CD4-positive, alpha-beta T cell treated with Interleukin-12 subunit alpha and Interleukin-12 subunit beta, for 1 hour (primary cell): ENCODE data around the gene SLC25A53.
"Not testable (repeated sequence)": the region's sequence is repeated elsewhere in the genome, so short reads cannot be mapped to it uniquely, and the experiment has no call there.

Source experiments
- DNase-seq: peaks from one replicate; pipeline ENCODE4 v3.0.0-alpha.2; 2020

SLC25A53 gene

GRCh38 chrX:104130808-104131207, 26.0 kb downstream of the SLC25A53 start:
- no peak for DNase-seq

- no peak for DNase-seq
Observed at GRCh38 chrX:104126856-104127255, 30.0 kb downstream of the SLC25A53 start.

GRCh38 chrX:104122829-104123228, 34.0 kb downstream of the SLC25A53 start:
- DNase-seq: peak; percentile 25

- DNase-seq: no peak
Observed at GRCh38 chrX:104118765-104119164, 38.0 kb downstream of the SLC25A53 start.

- no peak for DNase-seq
Observed at GRCh38 chrX:104117759-104118158, 39.0 kb downstream of the SLC25A53 start.

- DNase-seq: peak; percentile 58
Observed at GRCh38 chrX:104113222-104113965, 43.4 kb downstream of the SLC25A53 start.

- peak; percentile 35 for DNase-seq
Observed at GRCh38 chrX:104112326-104112951, 44.4 kb downstream of the SLC25A53 start, which contains the start of gene ZCCHC18. Gene ZCCHC18 (plus strand): TSS chrX:104112523. CDS start chrX:104114112, 1,589 bp downstream.

GRCh38 chrX:104110491-104111240, 46.1 kb downstream of the SLC25A53 start:
- peak; percentile 29 for DNase-seq

GRCh38 chrX:104108955-104109354, 47.9 kb downstream of the SLC25A53 start:
- peak; percentile 12 for DNase-seq

GRCh38 chrX:104105330-104106262, 51.2 kb downstream of the SLC25A53 start:
- no peak for DNase-seq

- DNase-seq: no peak
Observed at GRCh38 chrX:104104676-104105075, 52.1 kb downstream of the SLC25A53 start.

GRCh38 chrX:104098919-104099318, 57.9 kb downstream of the SLC25A53 start:
- no peak for DNase-seq

- DNase-seq: peak; percentile 70
Observed at GRCh38 chrX:104098151-104098808, 58.5 kb downstream of the SLC25A53 start.

- no peak for DNase-seq
Observed at GRCh38 chrX:104085919-104086318, 70.9 kb downstream of the SLC25A53 start.

GRCh38 chrX:104085477-104085876, 71.3 kb downstream of the SLC25A53 start:
- DNase-seq: no peak

GRCh38 chrX:104084534-104085277, 72.1 kb downstream of the SLC25A53 start:
- no peak for DNase-seq

- DNase-seq: no peak
Observed at GRCh38 chrX:104084063-104084462, 72.7 kb downstream of the SLC25A53 start.

GRCh38 chrX:104077854-104078253, 79.0 kb downstream of the SLC25A53 start:
- not testable (repeated sequence) for DNase-seq

- not testable (repeated sequence) for DNase-seq
Observed at GRCh38 chrX:104075778-104076445, 80.9 kb downstream of the SLC25A53 start, which contains the start of gene TMSB15C. Gene TMSB15C (minus strand): TSS chrX:104076236.

GRCh38 chrX:104062636-104063035, 94.2 kb downstream of the SLC25A53 start:
- DNase-seq: not testable (repeated sequence)
